IMR-90 (cell line): ENCODE data around the gene CNIH1. TPM values are rescaled to one million over a fixed set of nuclear protein-coding genes. Genes with fewer than 3 reads are reported as not detected.

Source experiments
- ATAC-seq: fragments of 200-7000 bp; cut with Tn5 transposase; 2 replicates; pipeline ENCODE4 v1.9.1; 2020; ENCODE audit warnings: low read depth, mild to moderate bottlenecking, moderate library complexity
- BruUV-seq: library from RNA; stranded (reverse); fragments of 400-500 nt; replicated peaks from 2 replicates; lab custom pipeline; 2021; lab: Mats Ljungman, UMichigan
- CTCF ChIA-PET: fragments of 300-600 bp; formaldehyde crosslinking; extraction: SDS; loops from one replicate; lab custom pipeline; 2021; ENCODE audit warnings: antibody characterized with exemption; lab: Yijun Ruan, JAX
- POLR2A ChIA-PET: fragments of 300-600 bp; sonication (Branson Sonifier 250); formaldehyde crosslinking; loops from one replicate; lab custom pipeline; 2022; ENCODE audit warnings: antibody characterized with exemption; ENCODE audit not compliant: unreplicated experiment; lab: Charles Lee
- DNase-seq: peaks from one replicate; pipeline ENCODE4 v3.0.0; 2013
- H2AFZ ChIP-seq: replicated peaks from 2 replicates; pipeline ENCODE3; 2013; ENCODE audit warnings: low read length, mild to moderate bottlenecking; ENCODE audit not compliant: poor library complexity
- H2AK5ac ChIP-seq: 2 replicates; pipeline ENCODE4 v1.6.1; 2013; ENCODE audit warnings: low read depth, low read length, inconsistent platforms
- H2AK9ac ChIP-seq: replicated peaks from 2 replicates; pipeline ENCODE3; 2013; ENCODE audit warnings: mild to moderate bottlenecking, low read depth, low read length, moderate library complexity; ENCODE audit not compliant: poor library complexity
- H2BK120ac ChIP-seq: 2 replicates; pipeline ENCODE4 v1.6.1; 2013; ENCODE audit warnings: low read depth, low read length, inconsistent platforms
- H2BK15ac ChIP-seq: 3 replicates; pipeline ENCODE4 v1.6.1; 2013; ENCODE audit warnings: low read depth, low read length, inconsistent platforms
- H2BK20ac ChIP-seq: 2 replicates; pipeline ENCODE4 v1.6.1; 2013; ENCODE audit warnings: low read depth, mild to moderate bottlenecking, inconsistent platforms, low read length, moderate library complexity
- H2BK5ac ChIP-seq: 2 replicates; pipeline ENCODE4 v1.6.1; 2013; ENCODE audit warnings: mild to moderate bottlenecking, low read depth, low read length, inconsistent platforms; ENCODE audit not compliant: poor library complexity, severe bottlenecking
- H3K14ac ChIP-seq: replicated peaks from 2 replicates; pipeline ENCODE4 v1.6.1; 2013; ENCODE audit warnings: low read depth, low read length, inconsistent platforms
- H3K18ac ChIP-seq: 2 replicates; pipeline ENCODE4 v1.6.1; 2013; ENCODE audit warnings: low read depth, low read length, control low read depth
- H3K23ac ChIP-seq: 2 replicates; pipeline ENCODE4 v1.6.1; 2013; ENCODE audit warnings: low read depth, low read length, inconsistent platforms
- H3K27ac ChIP-seq: 2 replicates; pipeline ENCODE4 v1.5.1; 2013; ENCODE audit warnings: mild to moderate bottlenecking, control low read depth, low read length; ENCODE audit not compliant: insufficient read depth
- H3K27me3 ChIP-seq: 2 replicates; pipeline ENCODE4 v1.6.1; 2013; ENCODE audit warnings: low read length; ENCODE audit not compliant: control insufficient read depth, insufficient read depth
- H3K36me3 ChIP-seq: 2 replicates; pipeline ENCODE4 v1.6.1; 2013; ENCODE audit warnings: low read length, mixed read lengths; ENCODE audit not compliant: control insufficient read depth, insufficient read depth
- H3K4ac ChIP-seq: 2 replicates; pipeline ENCODE4 v1.6.1; 2013; ENCODE audit warnings: low read depth, low read length, inconsistent platforms
- H3K4me1 ChIP-seq: 2 replicates; pipeline ENCODE4 v1.6.1; 2013; ENCODE audit warnings: low read length, mixed read lengths; ENCODE audit not compliant: control insufficient read depth, insufficient read depth
- H3K4me2 ChIP-seq: 2 replicates; pipeline ENCODE4 v1.6.1; 2013; ENCODE audit warnings: low read depth, mild to moderate bottlenecking, control low read depth, low read length, moderate library complexity
- H3K4me3 ChIP-seq: 2 replicates; pipeline ENCODE4 v1.5.1; 2013; ENCODE audit warnings: low read depth, mild to moderate bottlenecking, control low read depth, low read length, moderate library complexity; ENCODE audit not compliant: insufficient read depth
- H3K56ac ChIP-seq: 2 replicates; pipeline ENCODE4 v1.6.1; 2013; ENCODE audit warnings: low read length, inconsistent platforms; ENCODE audit not compliant: insufficient read depth; ENCODE audit errors: extremely low read depth
- H3K79me1 ChIP-seq, 2 experiments: 2 replicates each; pipeline ENCODE4 v1.6.1; 2013; ENCODE audit warnings: low read length in 2 of 2, inconsistent platforms in 1 of 2, low read depth in 1 of 2
- H3K9ac ChIP-seq: 2 replicates; pipeline ENCODE4 v1.6.1; 2013; ENCODE audit warnings: low read depth, low read length, control low read depth
- H3K9me1 ChIP-seq: 2 replicates; pipeline ENCODE4 v1.6.1; 2013; ENCODE audit warnings: low read length, inconsistent platforms; ENCODE audit not compliant: insufficient read depth
- H3K9me3 ChIP-seq: 2 replicates; pipeline ENCODE4 v1.6.1; 2013; ENCODE audit warnings: low read length; ENCODE audit not compliant: control insufficient read depth, insufficient read depth
- H4K20me1 ChIP-seq: 2 replicates; pipeline ENCODE4 v1.6.1; 2013; ENCODE audit warnings: low read length, inconsistent platforms; ENCODE audit not compliant: insufficient read depth
- H4K5ac ChIP-seq: 2 replicates; pipeline ENCODE4 v1.6.1; 2013; ENCODE audit warnings: mild to moderate bottlenecking, low read depth, low read length, control low read depth
- H4K8ac ChIP-seq, 2 experiments: 2 replicates each; pipeline ENCODE4 v1.6.1; 2013; ENCODE audit warnings: low read depth in 2 of 2, low read length in 2 of 2, control low read depth in 1 of 2, inconsistent platforms in 1 of 2
- H4K91ac ChIP-seq: 2 replicates; pipeline ENCODE4 v1.6.1; 2013; ENCODE audit warnings: low read depth, low read length, inconsistent platforms; ENCODE audit not compliant: insufficient read depth
- BHLHE40 ChIP-seq: fragments of 150-350 bp; IDR thresholded peaks from 2 replicates; pipeline ENCODE4 v1.6.1; 2016; ENCODE audit warnings: mild to moderate bottlenecking, low read depth, low read length
- CEBPB ChIP-seq: IDR thresholded peaks from 2 replicates; pipeline ENCODE4 v1.6.1; 2012; ENCODE audit warnings: low read depth, low read length, improper control_type of control experiment
- CHD1 ChIP-seq: IDR thresholded peaks from 2 replicates; pipeline ENCODE4 v1.6.1; 2012; ENCODE audit warnings: low read depth, low read length, improper control_type of control experiment
- FOS ChIP-seq: fragments of 150-350 bp; IDR thresholded peaks from 2 replicates; pipeline ENCODE4 v1.6.1; 2016; ENCODE audit warnings: low read depth, low read length
- MAFK ChIP-seq: IDR thresholded peaks from 2 replicates; pipeline ENCODE4 v1.6.1; 2012; ENCODE audit warnings: low read depth, low read length, improper control_type of control experiment
- MAZ ChIP-seq: IDR thresholded peaks from 2 replicates; pipeline ENCODE4 v1.6.1; 2012; ENCODE audit warnings: low read depth, mild to moderate bottlenecking, low read length, improper control_type of control experiment, moderate library complexity, borderline replicate concordance
- MXI1 ChIP-seq: IDR thresholded peaks from 2 replicates; pipeline ENCODE4 v1.6.1; 2012; ENCODE audit warnings: low read depth, mild to moderate bottlenecking, low read length, moderate library complexity, borderline replicate concordance
- NFE2L2 ChIP-seq: fragments of 150-350 bp; IDR thresholded peaks from 2 replicates; pipeline ENCODE4 v1.6.1; 2016; ENCODE audit warnings: low read depth, mild to moderate bottlenecking, low read length
- POLR2A ChIP-seq: IDR thresholded peaks from 2 replicates; pipeline ENCODE4 v1.6.1; 2012; ENCODE audit warnings: mild to moderate bottlenecking, low read depth, low read length
- RAD21 ChIP-seq: IDR thresholded peaks from 2 replicates; pipeline ENCODE4 v1.6.1; 2012; ENCODE audit warnings: low read length, improper control_type of control experiment
- RCOR1 ChIP-seq: IDR thresholded peaks from 2 replicates; pipeline ENCODE4 v1.6.1; 2012; ENCODE audit warnings: mild to moderate bottlenecking, low read length, improper control_type of control experiment; ENCODE audit not compliant: insufficient replicate concordance
- RFX5 ChIP-seq: IDR thresholded peaks from 2 replicates; pipeline ENCODE4 v1.8.0; 2012; ENCODE audit warnings: low read depth, mild to moderate bottlenecking, low read length, moderate library complexity
- SMC3 ChIP-seq: fragments of 150-350 bp; IDR thresholded peaks from 2 replicates; pipeline ENCODE4 v1.6.1; 2016; ENCODE audit warnings: low read depth, mild to moderate bottlenecking, antibody characterized with exemption, low read length, moderate library complexity
- WGBS, 2 experiments: methylation state at CpG; one replicate each; pipeline versions ENCODE4 v1.1.5 to v1.1.7; 2013; ENCODE audit warnings: missing lambda C conversion rate in 2 of 2; ENCODE audit not compliant: insufficient read length in 1 of 2; ENCODE audit errors: extremely low coverage in 2 of 2; 5-methylcytosine and 5-hydroxymethylcytosine counted together
- dilution Hi-C: fragments of 300-500 bp; cut with HindIII; formaldehyde crosslinking; loops from one replicate; pipeline ENCODE4 v1.14.3; 2018; ENCODE audit warnings: low sequenced_read_pairs; ENCODE audit not compliant: unreplicated experiment
- in situ Hi-C: fragments of 300-500 bp; cut with MboI; formaldehyde crosslinking; loops from 3 replicates; pipeline ENCODE4 v1.14.3; 2019; ENCODE audit warnings: low sequenced_read_pairs, inconsistent platforms, mixed read lengths
- intact Hi-C: fragments of 100-400 bp; cut with micrococcal nuclease; formaldehyde crosslinking; loops from 2 replicates; pipeline ENCODE4 v1.10.0; 2022
- polyA plus RNA-seq, 3 experiments: library from polyadenylated mRNA; depleted of rRNA; stranded (reverse); fragments of >200 nt; gene quantifications; 2 replicates each; pipeline ENCODE4 v1.2.3, GENCODE V29; 2012; ENCODE audit warnings: low replicate concordance in 1 of 3
- total RNA-seq: library from RNA; depleted of rRNA; stranded (reverse); fragments of >200 nt; gene quantifications from 2 replicates; pipeline ENCODE4 v1.2.3, GENCODE V29; 2012
- TF ChIP-seq, protein P1 (sequence below): conservative IDR thresholded peaks from 2 replicates; pipeline ENCODE4 v1.5.1; 2012; ENCODE audit warnings: mild to moderate bottlenecking, low read depth, low read length, improper control_type of control experiment
- TF ChIP-seq, protein P2 (sequence below): fragments of 150-350 bp; IDR thresholded peaks from 2 replicates; pipeline ENCODE4 v1.6.1; 2017; ENCODE audit warnings: mild to moderate bottlenecking, antibody characterized with exemption, low read length, low read depth
- TF ChIP-seq, protein P3 (sequence below): fragments of 150-350 bp; IDR thresholded peaks from 2 replicates; pipeline ENCODE4 v1.6.1; 2016; ENCODE audit warnings: low read depth, mild to moderate bottlenecking, low read length, moderate library complexity, borderline replicate concordance

Gene CNIH1
- total and polyA plus RNA-seq, 2 of the 4 experiments (the other 2 are of a cell fraction) = 244 to 284 TPM

DNA sequence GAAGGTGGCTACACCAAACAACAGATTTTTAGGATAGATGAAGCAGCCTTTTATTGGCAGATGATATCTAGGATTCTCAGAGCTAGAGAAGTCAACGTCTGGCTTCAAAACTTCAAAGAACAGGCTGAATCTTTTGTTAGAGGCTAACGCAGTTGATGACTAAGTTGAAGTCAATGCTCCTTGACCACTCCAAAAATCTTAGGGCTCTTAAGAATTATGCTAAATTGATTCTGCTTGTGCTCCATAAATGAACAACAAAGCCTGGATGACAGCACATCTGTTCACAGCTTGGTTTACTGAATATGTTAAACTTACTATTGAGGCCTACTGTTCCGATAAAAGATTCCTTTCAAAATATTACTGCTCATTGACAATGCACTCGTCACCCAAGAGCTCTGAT lies 57.3 kb downstream of the CNIH1 start:
- no peak overlapping the region for H2BK120ac ChIP-seq
- H4K8ac ChIP-seq = no peak overlapping the region
- no peaks in the 10 kb centered on the region for H3K79me1 ChIP-seq
- H2AK9ac ChIP-seq = no peak overlapping the region
- H3K14ac ChIP-seq = no peak overlapping the region
- peaks cover 21% of the 10 kb centered on the region for H3K27me3 ChIP-seq
- DNase-seq = no peak
- CTCF ChIA-PET = no interaction called here
- no peak overlapping the region for H2AK5ac ChIP-seq
- intact Hi-C loops = no loop called here
- TF ChIP-seq, protein P1, sequence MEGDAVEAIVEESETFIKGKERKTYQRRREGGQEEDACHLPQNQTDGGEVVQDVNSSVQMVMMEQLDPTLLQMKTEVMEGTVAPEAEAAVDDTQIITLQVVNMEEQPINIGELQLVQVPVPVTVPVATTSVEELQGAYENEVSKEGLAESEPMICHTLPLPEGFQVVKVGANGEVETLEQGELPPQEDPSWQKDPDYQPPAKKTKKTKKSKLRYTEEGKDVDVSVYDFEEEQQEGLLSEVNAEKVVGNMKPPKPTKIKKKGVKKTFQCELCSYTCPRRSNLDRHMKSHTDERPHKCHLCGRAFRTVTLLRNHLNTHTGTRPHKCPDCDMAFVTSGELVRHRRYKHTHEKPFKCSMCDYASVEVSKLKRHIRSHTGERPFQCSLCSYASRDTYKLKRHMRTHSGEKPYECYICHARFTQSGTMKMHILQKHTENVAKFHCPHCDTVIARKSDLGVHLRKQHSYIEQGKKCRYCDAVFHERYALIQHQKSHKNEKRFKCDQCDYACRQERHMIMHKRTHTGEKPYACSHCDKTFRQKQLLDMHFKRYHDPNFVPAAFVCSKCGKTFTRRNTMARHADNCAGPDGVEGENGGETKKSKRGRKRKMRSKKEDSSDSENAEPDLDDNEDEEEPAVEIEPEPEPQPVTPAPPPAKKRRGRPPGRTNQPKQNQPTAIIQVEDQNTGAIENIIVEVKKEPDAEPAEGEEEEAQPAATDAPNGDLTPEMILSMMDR = no peak
- TF ChIP-seq RAD21 (no peak), SMC3 (no peak), MXI1 (no peak), NFE2L2 (no peak), CHD1 (no peak), MAZ (no peak), RFX5 (no peak), CEBPB (no peak), MAFK (no peak), FOS (no peak), POLR2A (no peak), RCOR1 (no peak), BHLHE40 (no peak)
- TF ChIP-seq, protein P2, sequence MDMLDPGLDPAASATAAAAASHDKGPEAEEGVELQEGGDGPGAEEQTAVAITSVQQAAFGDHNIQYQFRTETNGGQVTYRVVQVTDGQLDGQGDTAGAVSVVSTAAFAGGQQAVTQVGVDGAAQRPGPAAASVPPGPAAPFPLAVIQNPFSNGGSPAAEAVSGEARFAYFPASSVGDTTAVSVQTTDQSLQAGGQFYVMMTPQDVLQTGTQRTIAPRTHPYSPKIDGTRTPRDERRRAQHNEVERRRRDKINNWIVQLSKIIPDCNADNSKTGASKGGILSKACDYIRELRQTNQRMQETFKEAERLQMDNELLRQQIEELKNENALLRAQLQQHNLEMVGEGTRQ = no peak
- TF ChIP-seq, protein P3, sequence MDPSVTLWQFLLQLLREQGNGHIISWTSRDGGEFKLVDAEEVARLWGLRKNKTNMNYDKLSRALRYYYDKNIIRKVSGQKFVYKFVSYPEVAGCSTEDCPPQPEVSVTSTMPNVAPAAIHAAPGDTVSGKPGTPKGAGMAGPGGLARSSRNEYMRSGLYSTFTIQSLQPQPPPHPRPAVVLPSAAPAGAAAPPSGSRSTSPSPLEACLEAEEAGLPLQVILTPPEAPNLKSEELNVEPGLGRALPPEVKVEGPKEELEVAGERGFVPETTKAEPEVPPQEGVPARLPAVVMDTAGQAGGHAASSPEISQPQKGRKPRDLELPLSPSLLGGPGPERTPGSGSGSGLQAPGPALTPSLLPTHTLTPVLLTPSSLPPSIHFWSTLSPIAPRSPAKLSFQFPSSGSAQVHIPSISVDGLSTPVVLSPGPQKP = no peak
- in situ Hi-C loops = no loop called here
- H3K56ac ChIP-seq = no peak overlapping the region
- no peak overlapping the region for H3K4me3 ChIP-seq
- no peak overlapping the region for H3K9ac ChIP-seq
- H4K20me1 ChIP-seq = no peaks in the 10 kb centered on the region
- H2AFZ ChIP-seq = no peak overlapping the region
- no peak overlapping the region for H3K23ac ChIP-seq
- no peak overlapping the region for H2BK15ac ChIP-seq
- no peak overlapping the region for H3K4me2 ChIP-seq
- H3K18ac ChIP-seq = no peak overlapping the region
- H3K9me1 ChIP-seq = no peaks in the 10 kb centered on the region
- no peak overlapping the region for H2BK20ac ChIP-seq
- no TSS peak for BruUV-seq
- no peak overlapping the region for H3K27ac ChIP-seq
- H4K91ac ChIP-seq = no peak overlapping the region
- no peaks in the 10 kb centered on the region; the same call in 1 of the 2 replicates for H3K4me1 ChIP-seq
- ATAC-seq = no peak
- dilution Hi-C loops = no loop called here
- no peak overlapping the region for H4K5ac ChIP-seq
- WGBS, 2 experiments = no CpG with 5 or more reads among the region's 4 CpGs
- H3K4ac ChIP-seq = no peak overlapping the region
- POLR2A ChIA-PET = no interaction called here
- no peaks in the 10 kb centered on the region for H3K36me3 ChIP-seq
- no peak overlapping the region for H2BK5ac ChIP-seq
- H3K9me3 ChIP-seq = no peaks in the 10 kb centered on the region
